HG02678 (cell line): ENCODE measurements around the gene RALY.

Source experiments
- ATAC-seq: cut with Tn5 transposase; IDR thresholded peaks from one replicate; pipeline ENCODE4 v1.9.1; 2021; ENCODE audit warnings: mild to moderate bottlenecking, moderate library complexity; ENCODE audit not compliant: unreplicated experiment

The RALY gene

DNA sequence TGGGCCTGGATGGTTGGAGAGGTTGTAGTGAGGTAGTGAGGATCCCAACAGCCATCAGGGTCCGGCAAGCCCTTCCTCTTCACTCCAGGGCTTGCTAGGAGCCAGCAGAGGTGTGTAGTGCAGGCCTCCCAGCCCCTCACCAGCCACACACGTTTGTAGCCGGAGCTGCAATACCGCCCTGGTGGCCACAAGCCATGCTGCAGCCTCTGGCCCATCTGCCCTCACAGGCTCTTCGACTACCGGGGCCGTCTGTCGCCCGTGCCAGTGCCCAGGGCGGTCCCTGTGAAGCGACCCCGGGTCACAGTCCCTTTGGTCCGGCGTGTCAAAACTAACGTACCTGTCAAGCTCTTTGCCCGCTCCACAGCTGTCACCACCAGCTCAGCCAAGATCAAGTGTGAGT lies 81.9 kb downstream of the RALY start:
- ATAC-seq = no peak

DNA sequence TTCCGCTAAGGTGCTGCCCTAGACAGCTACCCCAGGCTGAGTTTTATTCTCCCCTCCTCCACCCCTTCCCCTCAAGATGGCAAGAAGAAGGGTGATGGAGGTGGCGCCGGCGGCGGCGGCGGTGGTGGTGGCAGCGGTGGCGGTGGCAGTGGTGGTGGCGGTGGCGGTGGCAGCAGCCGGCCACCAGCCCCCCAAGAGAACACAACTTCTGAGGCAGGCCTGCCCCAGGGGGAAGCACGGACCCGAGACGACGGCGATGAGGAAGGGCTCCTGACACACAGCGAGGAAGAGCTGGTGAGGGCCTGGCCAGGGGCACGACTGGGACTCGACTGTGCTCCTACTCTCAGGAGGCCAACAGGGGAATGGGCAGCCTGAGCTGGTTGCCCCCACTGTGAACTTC lies 83.2 kb downstream of the RALY start:
- ATAC-seq = no peak

DNA sequence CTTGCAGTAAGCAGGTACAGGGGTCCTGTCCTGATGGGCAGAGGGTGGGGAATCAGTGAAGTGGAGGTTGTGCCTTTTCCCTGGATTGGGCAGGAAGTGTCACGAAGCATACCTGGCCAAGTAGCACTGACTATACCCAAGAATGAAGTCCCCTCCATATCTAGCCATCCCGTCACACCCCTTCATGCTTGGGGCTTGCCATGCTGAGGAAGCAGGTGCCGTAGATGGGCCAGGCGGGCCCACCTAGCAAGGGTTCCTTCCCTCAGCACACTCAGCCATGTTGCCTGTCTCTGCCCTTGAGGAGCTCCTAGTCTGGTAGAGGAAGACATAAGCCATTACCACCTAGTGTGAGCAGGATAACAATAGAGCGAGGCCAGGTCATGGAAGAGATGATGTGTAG lies 84.8 kb downstream of the RALY start:
- no peak for ATAC-seq

DNA sequence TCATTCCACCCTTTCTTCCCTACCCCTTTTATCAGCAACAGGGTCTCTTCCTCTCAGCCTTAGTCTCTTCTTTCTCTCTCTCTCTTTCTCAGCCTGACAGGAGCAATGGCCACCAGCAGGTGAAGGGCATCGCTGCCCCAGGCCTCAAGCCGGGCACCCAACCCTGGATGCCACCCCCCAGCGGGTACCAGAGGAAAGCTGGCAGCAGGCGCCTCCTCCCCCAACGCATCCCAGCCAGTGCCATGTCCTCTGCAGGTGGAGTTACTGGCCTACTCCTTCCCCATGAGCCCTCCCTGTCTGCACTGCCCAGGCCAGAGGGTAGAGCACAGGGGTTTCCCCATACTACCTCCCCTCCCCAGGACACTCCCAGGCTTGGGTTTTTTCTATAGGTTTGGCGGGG lies 86.1 kb downstream of the RALY start:
- no peak for ATAC-seq

DNA sequence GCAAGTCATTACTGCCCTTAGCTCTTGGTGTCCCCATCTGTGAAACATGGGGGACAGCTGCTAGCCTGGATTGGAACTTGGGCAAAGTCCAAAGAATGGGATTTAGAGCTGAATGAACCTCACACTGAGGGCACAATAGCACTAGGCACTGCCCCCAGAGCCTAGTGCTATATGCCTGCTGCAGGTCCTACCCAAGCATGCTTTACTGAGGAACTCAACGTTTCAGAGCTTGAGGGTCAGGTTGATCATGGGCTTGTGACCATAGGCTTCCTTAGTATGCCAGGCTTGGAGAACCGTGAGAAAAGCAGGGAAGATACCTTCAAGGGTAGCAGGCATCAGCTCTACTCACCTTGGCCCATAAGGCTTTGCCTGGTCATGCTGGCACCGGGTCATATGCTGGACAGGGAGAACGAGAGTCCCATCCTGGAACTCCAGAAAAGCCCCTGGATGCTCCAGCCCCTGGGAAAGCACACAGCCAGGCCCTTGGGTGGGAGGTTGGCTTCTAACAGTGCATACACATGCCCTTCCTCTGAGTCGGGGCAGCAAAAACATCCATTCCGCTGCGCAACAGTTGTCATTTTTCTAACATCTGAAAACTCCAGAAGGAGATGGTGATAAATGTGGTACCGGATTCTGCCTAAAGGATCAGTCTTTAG lies 88.6 kb downstream of the RALY start:
- ATAC-seq = no peak

DNA sequence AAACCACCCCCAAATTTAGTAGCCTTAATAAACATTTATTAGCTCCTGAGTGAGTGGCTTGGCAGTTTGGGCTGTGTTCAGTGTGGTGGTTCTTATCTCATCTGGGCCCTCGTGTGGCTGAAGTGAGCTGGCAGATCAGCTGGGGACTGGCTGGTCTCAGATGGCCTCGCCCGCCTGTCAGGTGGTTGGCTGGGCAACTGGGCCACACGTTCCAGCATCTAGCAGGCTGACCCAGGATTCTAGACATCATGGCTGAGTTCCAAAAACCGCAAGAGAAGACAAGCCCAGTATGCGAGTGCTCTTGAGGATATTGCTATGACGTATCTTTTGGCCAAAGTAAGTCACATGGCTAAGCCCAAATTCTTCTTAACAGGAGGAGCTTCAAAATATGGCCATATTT lies 89.4 kb downstream of the RALY start:
- no peak for ATAC-seq

DNA sequence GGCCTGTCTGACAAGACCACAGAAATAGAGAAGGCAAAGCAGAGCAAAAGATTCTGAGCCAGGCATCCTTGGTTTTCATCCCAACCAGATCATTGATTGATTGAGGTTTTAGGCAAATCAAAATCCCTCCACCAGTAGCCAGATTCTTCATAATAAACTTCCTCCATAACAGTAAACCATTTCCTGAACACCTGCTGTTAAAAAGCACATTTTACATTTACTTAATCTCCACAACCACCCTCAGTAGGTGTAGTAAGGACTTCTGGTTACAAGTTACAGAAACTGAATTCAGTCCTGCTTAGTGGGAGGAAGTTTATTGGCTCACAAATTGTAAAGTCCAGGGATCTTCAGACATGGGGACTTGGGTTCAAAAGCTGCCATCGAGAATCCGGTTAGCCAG lies 90.1 kb downstream of the RALY start:
- ATAC-seq = no peak

DNA sequence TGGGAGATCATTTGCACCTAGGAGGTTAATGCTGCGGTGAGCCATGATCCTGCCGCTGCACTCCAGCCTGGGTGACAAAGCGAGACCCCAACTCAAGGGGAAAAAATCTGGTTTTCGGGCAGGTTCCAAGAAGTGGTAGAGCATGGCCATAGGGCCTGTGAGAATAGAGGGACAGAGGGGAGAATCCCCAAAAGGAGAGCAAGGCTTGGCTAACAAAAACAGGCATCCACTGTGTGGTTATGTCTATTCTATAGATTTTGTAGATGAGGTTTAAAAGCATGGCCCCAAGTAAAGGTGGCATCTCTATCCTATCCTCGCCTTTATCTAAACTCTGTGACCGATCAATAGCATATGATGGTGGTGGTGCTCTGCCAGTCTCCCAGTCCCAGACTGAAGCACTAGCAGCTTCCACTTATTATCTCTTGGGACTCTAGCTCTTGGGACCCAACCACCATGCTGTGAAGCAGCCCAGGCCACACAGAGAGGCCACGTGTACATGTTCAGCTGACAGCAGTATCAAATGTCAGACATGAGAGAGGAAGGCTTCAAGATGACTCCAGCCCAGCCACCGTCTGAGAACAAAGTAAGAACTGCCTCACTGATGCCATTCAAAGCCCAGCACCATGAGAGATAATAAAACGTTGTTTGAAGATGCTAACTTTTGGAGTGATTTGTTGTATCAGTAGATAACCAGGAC lies 90.7 kb downstream of the RALY start:
- no peak for ATAC-seq

DNA sequence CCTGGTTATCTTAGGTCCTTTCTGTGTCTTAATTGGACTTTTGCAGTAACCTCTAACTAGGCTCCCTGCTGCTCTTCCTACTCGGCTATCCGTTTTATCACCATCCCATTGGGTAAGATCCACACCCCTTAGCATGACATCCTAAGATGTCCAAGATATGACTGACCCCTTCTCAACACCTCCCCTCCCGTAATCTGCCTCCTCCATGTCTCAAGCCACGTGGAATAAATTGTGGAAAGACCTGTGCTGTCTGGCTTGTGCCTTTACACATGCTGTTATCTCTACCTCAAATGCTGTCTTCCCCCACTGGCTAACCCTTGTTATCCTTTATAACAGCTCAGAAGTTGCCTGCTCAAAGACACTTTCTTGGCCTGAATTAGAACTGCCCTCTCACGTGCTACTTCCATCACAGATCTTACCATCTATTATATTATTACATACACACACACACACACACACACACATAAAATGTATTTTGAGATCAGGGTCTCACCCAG lies 91.9 kb downstream of the RALY start:
- no peak for ATAC-seq

DNA sequence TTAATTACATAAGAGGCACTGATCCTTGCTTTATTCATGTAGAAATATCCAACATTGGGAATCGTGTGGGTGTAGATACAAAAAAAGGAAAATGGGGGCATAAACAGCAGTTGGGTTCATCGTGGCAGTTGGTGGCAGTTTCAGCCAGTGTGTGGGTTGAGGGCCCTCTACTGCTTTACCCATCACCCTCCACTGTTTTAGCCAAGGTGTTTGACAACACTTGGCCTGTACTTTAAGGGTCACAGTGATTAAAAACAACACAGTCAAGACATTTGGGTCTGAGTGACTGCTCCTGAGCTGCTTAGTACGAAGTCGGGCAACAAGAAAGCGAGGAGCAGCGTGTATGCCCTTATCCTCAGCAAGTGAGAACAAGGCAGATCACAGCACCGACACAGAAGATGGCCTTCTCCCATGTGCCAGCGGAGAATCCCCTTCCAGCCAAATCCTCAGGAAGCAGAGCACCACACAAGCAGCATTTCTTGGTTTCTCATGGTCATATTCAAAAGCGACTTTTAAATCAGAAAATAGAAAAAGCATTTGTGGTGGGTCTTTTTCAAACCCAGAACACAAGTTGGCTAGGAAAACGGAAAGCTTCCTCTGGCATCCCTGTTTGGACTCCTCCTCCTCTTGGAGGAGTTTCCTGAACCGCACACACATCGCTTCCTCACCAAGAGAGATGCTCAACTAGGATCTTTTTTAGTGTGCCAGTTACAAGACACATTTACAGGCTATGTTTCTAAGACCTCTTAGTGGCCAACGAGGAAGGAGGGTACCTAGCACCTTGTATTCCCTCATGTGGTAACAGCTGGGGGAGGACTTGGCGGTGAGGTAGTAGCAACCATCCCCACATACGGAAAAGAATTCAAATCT lies 94.8 kb downstream of the RALY start:
- no peak for ATAC-seq

DNA sequence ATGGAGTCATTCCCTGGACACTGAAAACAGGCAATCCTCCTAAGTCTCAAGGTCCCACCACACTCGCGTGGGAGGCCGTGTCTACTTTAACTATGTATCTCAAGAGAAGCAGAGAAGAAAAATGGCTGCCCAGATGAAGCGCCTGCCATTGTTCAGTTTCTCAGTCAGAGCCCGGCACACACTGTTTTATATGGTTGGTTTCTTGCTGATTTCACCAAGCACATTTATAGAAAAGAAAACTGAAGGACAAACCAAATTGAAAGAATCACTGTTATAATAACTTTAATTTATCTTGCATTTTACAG lies 95.4 kb downstream of the RALY start:
- ATAC-seq = no peak

DNA sequence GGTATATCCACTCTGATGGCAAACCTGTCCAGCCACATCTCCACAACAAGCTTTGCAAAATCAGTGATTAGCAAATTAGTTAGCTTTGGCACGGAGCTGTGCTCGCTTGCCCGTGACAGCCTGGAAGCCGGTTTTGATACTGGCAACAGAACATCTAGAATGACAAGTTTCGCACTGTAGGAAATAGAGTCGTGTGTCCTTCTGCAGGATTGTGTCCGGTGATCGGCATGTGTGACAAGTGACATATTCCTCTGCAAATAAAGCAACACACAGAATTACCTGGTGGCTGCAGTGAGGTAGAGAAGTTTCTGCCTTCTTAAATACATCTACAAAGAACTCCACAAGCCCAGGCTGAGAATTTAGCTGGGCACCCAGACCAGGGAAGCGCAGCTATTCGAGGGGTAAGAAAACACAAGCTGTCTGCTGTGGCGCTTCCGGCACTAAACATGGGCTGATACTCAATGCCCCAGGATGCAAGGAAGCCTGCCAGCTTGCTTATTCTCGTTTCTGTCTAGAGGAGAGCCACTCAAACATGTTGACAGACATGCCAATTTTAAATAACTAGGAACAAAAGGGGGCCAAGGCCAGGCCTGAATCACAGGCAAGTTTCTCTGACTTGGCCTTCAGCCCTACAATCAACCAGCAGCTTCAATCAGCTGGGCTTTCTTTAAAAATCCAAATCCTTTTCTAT lies 96.1 kb downstream of the RALY start:
- no peak for ATAC-seq

DNA sequence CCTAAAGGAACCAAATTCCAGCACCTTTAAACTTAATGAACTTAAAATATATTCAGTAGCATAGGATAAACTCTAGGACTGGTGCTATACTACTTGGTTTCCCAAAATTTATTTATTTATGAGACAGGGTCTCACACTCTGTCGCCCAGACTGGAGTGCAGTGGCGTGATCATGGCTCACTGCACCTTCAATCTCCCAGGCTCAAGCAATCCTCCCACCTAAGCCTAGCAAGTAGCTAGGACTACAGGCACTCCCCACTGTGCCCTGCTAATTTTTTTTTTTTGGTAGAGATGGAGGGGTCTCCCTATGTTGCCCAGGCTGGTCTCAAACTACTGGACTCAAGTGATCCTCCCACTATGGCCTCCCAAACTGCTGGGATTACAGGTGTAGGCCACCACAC lies 96.9 kb downstream of the RALY start:
- ATAC-seq = no peak

DNA sequence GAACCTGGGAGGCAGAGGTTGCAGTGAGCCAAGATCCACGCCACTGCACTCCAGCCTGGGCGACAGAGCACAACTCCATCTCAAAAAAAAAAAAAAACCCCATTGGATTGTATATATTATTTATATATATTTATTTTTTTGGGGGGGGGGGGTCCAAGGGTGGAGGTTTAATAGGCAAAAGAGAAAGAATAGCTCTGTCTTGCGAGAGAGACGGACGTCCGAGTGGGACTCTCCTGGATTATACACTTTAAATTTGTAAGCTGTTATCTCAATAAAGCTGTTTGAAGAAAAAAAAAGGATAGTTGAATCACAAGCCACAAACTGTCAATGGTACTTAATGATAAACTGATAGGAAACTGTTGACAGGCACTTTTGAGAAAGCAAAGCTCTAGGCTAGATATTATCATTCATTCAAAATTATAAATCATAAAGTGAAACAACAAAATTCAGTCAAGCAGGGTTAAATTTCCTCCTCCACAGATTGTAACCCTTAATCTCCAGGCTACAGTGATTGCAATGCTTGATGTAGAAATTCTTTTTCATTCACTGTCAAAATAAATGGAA lies 98.0 kb downstream of the RALY start:
- ATAC-seq = no peak

DNA sequence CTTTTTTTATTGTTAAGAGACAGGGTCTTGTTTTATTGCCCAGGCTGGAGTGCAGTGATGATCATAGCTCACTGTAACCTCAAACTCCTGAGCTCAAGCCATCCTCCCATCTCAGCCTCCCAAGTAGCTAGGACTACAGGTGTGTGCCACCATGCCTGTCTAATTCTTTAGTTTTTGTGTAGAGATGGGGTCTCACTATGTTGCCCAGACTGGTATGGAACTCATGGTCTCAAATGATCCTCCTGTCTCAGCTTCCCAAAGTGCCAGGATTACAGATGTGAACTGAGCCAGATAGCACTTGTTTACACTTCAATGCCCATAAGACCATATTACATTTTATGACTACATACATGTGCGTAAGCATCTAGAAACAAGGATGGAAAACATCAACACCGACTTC lies 100.2 kb downstream of the RALY start:
- ATAC-seq = no peak

DNA sequence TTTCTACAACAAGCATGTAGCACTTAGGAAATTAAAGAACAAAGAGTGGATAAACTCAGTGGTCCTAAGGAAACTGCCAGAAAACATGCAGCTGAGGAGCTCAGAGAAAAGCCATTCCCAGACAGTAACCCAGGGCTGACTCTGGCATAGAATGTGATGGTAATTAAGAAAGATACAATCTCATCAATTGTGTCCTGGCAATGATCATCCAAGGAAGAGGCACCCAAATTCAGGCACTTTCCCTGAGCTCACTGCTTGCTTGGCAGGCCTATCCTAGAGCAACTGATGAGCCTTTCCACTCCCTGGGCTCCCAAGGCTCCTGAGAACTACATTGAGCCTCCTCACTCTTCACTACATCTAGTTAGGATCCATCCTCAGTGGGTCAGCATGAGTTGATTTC lies 102.1 kb downstream of the RALY start:
- no peak for ATAC-seq

DNA sequence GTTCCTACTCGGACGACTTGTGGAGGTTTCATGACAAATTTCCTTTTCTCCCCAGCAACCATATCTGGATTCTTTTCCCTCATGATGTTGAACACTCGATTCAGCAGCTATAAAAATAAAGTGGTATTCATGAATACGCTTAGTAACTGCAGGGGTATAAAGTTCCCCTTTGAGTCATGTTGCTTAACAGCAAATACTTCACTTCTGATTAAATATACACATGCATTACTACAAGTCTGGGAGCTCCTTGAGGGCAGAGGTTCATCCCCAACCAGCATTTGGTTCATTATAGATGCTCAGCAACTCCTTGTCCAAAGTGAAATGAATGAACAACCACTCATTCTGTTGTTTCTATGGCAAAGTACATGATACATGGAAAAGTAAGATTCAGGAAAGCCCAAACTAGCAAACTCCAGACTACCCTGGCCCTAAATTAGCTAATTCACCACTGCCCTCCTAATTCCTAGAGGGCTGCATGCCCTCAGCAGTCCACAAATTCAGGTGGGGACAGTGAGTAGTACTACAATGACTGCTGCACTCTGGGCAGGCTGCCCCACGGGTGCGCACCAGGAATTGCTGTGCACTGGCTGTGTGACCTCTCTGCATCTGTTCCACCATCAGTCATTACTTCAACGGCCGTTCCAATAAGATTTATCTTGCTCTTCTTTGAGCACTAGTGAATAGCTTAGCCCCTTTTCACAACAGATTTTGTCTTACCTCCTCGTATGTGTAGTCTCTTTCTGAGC lies 103.2 kb downstream of the RALY start:
- no peak for ATAC-seq

DNA sequence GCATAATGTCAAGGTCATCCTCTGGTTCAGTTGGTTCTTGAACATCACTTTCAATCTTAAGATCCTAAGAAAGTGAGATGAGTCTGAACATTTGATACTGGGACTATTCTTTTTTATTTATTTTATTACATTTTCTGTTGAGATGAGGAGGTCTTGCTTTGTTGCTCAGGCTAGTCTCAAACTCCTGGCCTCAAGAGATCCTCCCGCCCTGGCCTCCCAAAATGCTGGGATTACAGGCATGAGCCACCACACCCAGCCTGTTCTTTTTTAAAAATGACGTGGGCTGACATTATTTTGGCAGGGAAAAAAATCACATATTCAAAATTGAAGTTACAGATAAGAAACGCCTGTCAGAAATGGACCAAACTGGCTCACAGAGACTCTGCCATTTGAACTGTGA lies 104.9 kb downstream of the RALY start:
- ATAC-seq = no peak

DNA sequence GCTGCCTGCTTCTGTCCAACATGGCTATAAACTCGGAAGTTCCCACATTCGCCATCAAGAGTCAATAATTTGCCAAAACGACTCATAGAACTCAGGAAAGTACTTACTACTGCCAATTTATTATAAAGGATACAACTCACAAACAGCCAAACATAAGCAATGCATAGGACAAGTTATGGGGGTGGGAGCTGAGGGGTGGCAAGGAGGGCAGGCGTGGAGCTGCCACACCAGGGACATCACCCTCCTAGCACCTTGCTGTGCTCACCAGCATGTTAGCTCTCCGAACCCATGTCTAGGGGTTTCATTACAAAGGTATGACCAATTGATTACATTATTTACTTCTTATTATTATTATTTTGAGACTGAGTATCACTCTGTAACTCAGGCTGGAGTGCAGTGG lies 106.0 kb downstream of the RALY start:
- ATAC-seq = no peak

DNA sequence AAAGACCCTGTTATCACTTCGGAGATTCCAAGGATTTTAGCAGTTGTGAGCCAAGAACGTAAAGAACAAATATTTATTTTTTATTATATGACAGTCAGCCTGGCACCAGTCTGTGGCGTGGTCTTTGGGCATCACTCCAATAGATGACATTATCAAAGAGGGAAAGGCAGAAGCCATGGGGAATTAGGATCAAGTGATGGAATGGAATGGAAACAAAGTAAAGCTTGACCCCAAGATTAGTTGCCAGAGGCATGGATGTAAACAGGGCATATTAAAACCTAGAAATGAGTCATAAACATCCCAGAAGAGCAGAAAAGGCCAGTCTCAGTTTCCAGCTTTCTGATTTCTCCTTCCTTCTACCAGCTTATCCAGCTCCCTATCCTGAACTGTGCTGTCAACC lies 106.9 kb downstream of the RALY start:
- no peak for ATAC-seq
